Liver (tissue), 9 donors: ENCODE results near the gene MICOS13. TPM values are rescaled to one million over a fixed set of nuclear protein-coding genes. Genes with fewer than 3 reads are reported as not detected.
"Not testable (repeated sequence)": the region's sequence is repeated elsewhere in the genome, so short reads cannot be mapped to it uniquely, and the experiment has no call there.

Experiments
- DNase-seq: peaks from one replicate; pipeline ENCODE4 v3.0.0-alpha.2; 2017; ENCODE audit warnings: low spot score
- H3K27ac ChIP-seq, 2 donors: one replicate each; pipeline ENCODE4 v1.7.0; 2013; ENCODE audit warnings: inconsistent platforms in 2 of 2, low read length in 2 of 2, control low read depth in 1 of 2, low read depth in 1 of 2, mild to moderate bottlenecking in 1 of 2
- H3K27me3 ChIP-seq, 4 donors: one replicate each; pipeline versions ENCODE4 v1.6.1 to v1.7.0; 2013; ENCODE audit warnings: low read length in 3 of 4, inconsistent platforms in 1 of 4, mild to moderate bottlenecking in 1 of 4, moderate library complexity in 1 of 4; ENCODE audit not compliant: control insufficient read depth in 4 of 4, insufficient read depth in 4 of 4
- H3K36me3 ChIP-seq, 4 donors: one replicate each; pipeline versions ENCODE4 v1.6.1 to v1.7.0; 2013; ENCODE audit warnings: low read length in 3 of 4, mild to moderate bottlenecking in 3 of 4, low read depth in 1 of 4, moderate library complexity in 1 of 4; ENCODE audit not compliant: control insufficient read depth in 4 of 4, insufficient read depth in 3 of 4
- H3K4me1 ChIP-seq, 4 donors: one replicate each; pipeline versions ENCODE4 v1.6.1 to v1.7.0; 2013; ENCODE audit warnings: low read length in 3 of 4, mild to moderate bottlenecking in 3 of 4, moderate library complexity in 1 of 4; ENCODE audit not compliant: control insufficient read depth in 4 of 4, insufficient read depth in 4 of 4
- H3K4me3 ChIP-seq, 3 donors: one replicate each; pipeline versions ENCODE4 v1.6.1 to v1.7.0; 2013; ENCODE audit warnings: low read length in 3 of 3, control low read depth in 1 of 3, low read depth in 1 of 3, mild to moderate bottlenecking in 1 of 3
- H3K9ac ChIP-seq, 2 donors: one replicate each; pipeline ENCODE4 v1.7.0; 2013; ENCODE audit warnings: low read length in 2 of 2, mild to moderate bottlenecking in 2 of 2, moderate library complexity in 2 of 2, control low read depth in 1 of 2, low read depth in 1 of 2
- H3K9me3 ChIP-seq, 4 donors: one replicate each; pipeline versions ENCODE4 v1.6.1 to v1.7.0; 2013; ENCODE audit warnings: low read length in 3 of 4; ENCODE audit not compliant: control insufficient read depth in 4 of 4
- FOXA1 ChIP-seq: IDR thresholded peaks from 2 replicates; pipeline ENCODE4 v1.6.1; 2016; ENCODE audit warnings: antibody characterized with exemption
- FOXA2 ChIP-seq: IDR thresholded peaks from 2 replicates; pipeline ENCODE4 v1.6.1; 2016; ENCODE audit warnings: antibody characterized with exemption
- HNF4A ChIP-seq, 2 donors: conservative IDR thresholded peaks; 2 replicates each; pipeline ENCODE4 v1.6.1; 2016; ENCODE audit warnings: antibody characterized with exemption in 2 of 2, mild to moderate bottlenecking in 2 of 2
- HNF4G ChIP-seq: IDR thresholded peaks from 2 replicates; pipeline ENCODE4 v1.6.1; 2016; ENCODE audit warnings: antibody characterized with exemption
- JUND ChIP-seq, 2 donors: IDR thresholded peaks; 2 replicates each; pipeline ENCODE4 v1.6.1; 2016; ENCODE audit warnings: antibody characterized with exemption in 2 of 2
- NR2F2 ChIP-seq: IDR thresholded peaks from 2 replicates; pipeline ENCODE4 v1.6.1; 2016; ENCODE audit warnings: antibody characterized with exemption
- RAD21 ChIP-seq, 2 donors: IDR thresholded peaks; 2 replicates each; pipeline ENCODE4 v1.6.1; 2016; ENCODE audit warnings: antibody characterized with exemption in 2 of 2, mild to moderate bottlenecking in 2 of 2
- SP1 ChIP-seq: IDR thresholded peaks from 2 replicates; pipeline ENCODE4 v1.6.1; 2018; ENCODE audit warnings: antibody characterized with exemption, mild to moderate bottlenecking
- TAF1 ChIP-seq: conservative IDR thresholded peaks from 2 replicates; pipeline ENCODE4 v1.6.1; 2016; ENCODE audit warnings: antibody characterized with exemption, mild to moderate bottlenecking
- YY1 ChIP-seq: IDR thresholded peaks from 2 replicates; pipeline ENCODE4 v1.6.1; 2016; ENCODE audit warnings: antibody characterized with exemption, mild to moderate bottlenecking
- WGBS: extraction: QIAGEN DNeasy Blood & Tissue Kit; methylation state at CpG from one replicate; pipeline ENCODE4 v1.1.7; 2013; 5-methylcytosine and 5-hydroxymethylcytosine counted together
- polyA plus RNA-seq, 2 donors: library from polyadenylated mRNA; stranded (reverse) in 1 of 2; unstranded in 1 of 2; fragments of 200-250 nt in 1 of 2; fragments of >200 nt in 1 of 2; fragmentation: Nextera tagmentation in 1 of 2; extraction: Ambion mirVana in 1 of 2; gene quantifications; one replicate each; pipeline versions ENCODE4 v1.2.1 to v1.2.3, GENCODE V29; 2013 to 2015
- total RNA-seq, 2 donors: library from RNA; depleted of rRNA; stranded (reverse); fragments of >200 nt; gene quantifications; one replicate each; pipeline ENCODE4 v1.2.3, GENCODE V29; 2014
- TF ChIP-seq, protein P1 (sequence below): IDR thresholded peaks from 2 replicates; pipeline ENCODE4 v1.6.1; 2016; ENCODE audit warnings: antibody characterized with exemption, mild to moderate bottlenecking
- TF ChIP-seq, protein P2 (sequence below): fragments of 150-350 bp; IDR thresholded peaks from 2 replicates; pipeline ENCODE4 v1.5.1; 2017; ENCODE audit warnings: improper control_type of control experiment, low read depth, low read length; ENCODE audit not compliant: missing input control
- TF ChIP-seq, protein P3 (sequence below): IDR thresholded peaks from 2 replicates; pipeline ENCODE4 v1.6.1; 2016; ENCODE audit warnings: antibody characterized with exemption
- donor health status: healthy.
- donor health status: healthy.
- donor health status: healthy.
- donor health status: healthy.
- donor health status: healthy.

MICOS13 gene
- total and polyA plus RNA-seq, 4 donors, result 11.5 to 84.0 (median 30.8) TPM

DNA sequence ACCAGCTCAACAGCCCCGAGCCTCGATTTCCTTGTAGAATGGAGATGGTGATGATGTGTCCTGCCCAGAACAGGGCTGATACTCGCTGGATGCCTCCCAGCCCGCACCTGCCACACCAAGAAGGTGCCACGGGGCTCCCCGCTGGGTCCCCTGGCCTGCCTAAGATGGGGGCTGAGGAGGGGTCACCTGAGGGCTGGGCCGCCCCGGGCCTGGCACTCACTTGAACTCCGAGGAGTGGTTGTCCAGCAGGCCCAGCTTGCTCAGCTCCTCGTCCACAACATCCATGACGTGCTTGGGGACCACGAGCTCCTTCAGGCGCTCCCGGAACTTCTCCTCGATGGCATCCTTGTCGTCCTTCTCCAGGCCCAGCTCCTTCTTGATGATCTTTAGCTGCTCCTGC, 25.2 kb upstream of the MICOS13 start:
- H3K27ac ChIP-seq, result no peak overlapping the region
- H3K4me1 ChIP-seq, result no peaks in the 10 kb centered on the region
- no peaks in the 10 kb centered on the region for H3K27me3 ChIP-seq
- DNase-seq, result no peak
- peaks cover 25 to 59% (median 30%) of the 10 kb centered on the region in 4 donors for H3K36me3 ChIP-seq
- no peaks in the 10 kb centered on the region for H3K9me3 ChIP-seq
- no peak overlapping the region for H3K4me3 ChIP-seq
- WGBS, result 94% methylated on average over 16 of the region's 16 CpGs
- no peak overlapping the region for H3K9ac ChIP-seq
- TF ChIP-seq HNF4G (no peak), FOXA1 (no peak)
- TF ChIP-seq, protein P1, sequence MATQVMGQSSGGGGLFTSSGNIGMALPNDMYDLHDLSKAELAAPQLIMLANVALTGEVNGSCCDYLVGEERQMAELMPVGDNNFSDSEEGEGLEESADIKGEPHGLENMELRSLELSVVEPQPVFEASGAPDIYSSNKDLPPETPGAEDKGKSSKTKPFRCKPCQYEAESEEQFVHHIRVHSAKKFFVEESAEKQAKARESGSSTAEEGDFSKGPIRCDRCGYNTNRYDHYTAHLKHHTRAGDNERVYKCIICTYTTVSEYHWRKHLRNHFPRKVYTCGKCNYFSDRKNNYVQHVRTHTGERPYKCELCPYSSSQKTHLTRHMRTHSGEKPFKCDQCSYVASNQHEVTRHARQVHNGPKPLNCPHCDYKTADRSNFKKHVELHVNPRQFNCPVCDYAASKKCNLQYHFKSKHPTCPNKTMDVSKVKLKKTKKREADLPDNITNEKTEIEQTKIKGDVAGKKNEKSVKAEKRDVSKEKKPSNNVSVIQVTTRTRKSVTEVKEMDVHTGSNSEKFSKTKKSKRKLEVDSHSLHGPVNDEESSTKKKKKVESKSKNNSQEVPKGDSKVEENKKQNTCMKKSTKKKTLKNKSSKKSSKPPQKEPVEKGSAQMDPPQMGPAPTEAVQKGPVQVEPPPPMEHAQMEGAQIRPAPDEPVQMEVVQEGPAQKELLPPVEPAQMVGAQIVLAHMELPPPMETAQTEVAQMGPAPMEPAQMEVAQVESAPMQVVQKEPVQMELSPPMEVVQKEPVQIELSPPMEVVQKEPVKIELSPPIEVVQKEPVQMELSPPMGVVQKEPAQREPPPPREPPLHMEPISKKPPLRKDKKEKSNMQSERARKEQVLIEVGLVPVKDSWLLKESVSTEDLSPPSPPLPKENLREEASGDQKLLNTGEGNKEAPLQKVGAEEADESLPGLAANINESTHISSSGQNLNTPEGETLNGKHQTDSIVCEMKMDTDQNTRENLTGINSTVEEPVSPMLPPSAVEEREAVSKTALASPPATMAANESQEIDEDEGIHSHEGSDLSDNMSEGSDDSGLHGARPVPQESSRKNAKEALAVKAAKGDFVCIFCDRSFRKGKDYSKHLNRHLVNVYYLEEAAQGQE, result no peak

DNA sequence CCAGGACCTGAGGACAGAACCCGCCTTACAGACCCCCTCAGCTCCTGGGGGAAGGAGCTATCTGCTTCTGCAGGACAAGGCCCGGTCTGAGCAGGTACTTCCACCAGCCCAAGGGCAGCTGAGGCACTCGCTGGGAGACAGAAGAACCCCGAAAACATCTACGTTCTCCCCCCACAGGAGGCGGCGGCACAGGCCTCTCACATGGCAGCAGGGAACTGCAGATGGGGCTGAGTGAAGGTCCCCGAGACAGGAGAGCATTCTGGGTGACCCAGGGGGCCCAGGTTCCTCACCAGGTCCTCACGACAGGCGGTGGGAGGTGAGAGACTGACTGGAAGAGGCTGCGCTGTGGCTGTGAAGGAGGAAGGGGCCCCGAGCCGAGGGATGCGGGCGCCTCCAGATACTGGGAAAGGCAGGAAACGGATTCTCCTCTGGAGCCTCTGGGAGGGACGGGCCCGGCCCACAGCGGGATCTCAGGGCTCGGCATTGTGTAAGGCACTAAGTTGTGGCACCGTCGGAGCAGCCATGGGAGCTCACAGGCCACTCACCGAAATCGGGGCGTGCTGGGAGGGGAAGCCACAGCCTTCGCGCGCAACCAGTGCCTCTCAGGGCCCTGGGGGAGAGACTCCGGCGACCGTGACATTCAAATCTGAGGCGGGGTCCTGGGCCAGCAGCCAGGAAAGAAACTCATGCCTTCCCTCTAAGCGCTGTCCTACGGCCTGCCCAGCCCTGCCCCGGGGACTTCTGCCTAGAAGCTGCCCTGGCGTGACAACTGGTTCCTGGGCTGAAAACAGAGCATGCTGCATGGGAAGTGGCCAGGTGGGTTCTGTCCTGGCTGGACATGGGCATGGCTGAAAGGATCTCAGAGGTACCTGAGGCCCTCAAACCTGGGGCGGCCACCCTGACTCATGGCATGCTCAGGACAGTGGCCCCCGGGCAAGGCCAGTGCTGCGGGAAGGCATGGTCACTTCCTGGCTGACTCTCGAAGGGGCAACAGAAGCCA, 23.8 kb upstream of the MICOS13 start:
- Histone ChIP-seq H3K27ac (no peak overlapping the region), H3K27me3 (no peaks in the 10 kb centered on the region), H3K9ac (no peak overlapping the region), H3K4me3 (no peak overlapping the region), H3K36me3 (peaks cover 22 to 57% (median 31%) of the 10 kb centered on the region in 4 donors), H3K4me1 (no peaks in the 10 kb centered on the region), H3K9me3 (no peaks in the 10 kb centered on the region)
- 97% methylated on average over 40 of the region's 40 CpGs for WGBS
- TF ChIP-seq YY1 (no peak), JUND (IDR thresholded peaks at IDR 0.05) (no peak)
- no peak for DNase-seq

DNA sequence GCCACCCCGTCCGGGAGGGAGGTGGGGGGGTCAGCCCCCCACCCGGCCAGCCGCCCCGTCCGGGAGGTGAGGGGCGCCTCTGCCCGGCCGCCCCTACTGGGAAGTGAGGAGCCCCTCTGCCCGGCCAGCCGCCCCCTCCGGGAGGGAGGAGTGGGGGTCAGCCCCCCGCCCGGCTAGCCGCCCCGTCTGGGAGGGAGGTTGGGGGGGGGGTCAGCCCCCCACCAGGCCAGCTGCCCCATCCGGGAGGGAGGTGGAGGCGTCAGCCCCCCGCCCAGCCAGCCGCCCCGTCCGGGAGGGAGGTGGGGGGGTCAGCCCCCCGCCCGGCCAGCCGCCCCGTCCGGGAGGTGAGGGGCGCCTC, 21.7 kb upstream of the MICOS13 start:
- not testable (repeated sequence) for H3K4me3 ChIP-seq, H3K9ac ChIP-seq, H3K9me3 ChIP-seq, H3K4me1 ChIP-seq, H3K27me3 ChIP-seq, H3K27ac ChIP-seq, DNase-seq
- H3K36me3 ChIP-seq, result peaks cover 24 to 57% (median 31%) of the 10 kb centered on the region in 4 donors
- 97% methylated on average over 24 of the region's 28 CpGs for WGBS

DNA sequence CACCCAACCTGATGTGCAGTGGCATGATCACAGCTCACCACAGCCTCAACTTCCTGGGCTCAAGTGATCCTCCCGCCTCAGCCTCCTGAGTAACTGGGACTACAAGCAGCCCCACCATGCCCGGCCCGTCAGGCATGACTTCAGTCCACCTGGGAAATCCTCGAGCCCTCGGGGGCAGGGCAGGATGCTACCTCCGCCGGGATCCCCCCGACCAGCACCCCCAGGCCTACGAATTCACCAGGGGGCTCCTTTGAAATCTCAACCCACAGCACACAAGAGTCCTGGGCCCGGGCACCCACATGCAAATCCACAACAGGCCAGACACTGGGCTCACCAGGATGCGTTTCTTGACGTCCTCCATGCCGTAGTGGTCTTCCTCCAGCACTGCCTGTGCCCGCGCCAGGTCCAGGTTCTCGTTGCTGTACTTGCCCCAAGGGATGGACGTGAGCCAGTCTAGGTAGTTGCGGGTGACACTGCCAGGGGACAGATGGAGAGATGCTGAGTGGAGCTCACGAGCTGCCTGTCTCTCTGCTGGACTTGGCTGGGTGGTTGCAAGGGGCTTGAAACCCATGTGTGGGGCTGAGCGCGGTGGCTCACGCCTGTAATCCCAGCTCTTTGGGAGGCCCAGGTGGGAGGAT, 20.3 kb upstream of the MICOS13 start:
- Histone ChIP-seq H3K9ac (no peak overlapping the region), H3K36me3 (peaks cover 16 to 55% (median 25%) of the 10 kb centered on the region in 4 donors), H3K4me1 (no peaks in the 10 kb centered on the region), H3K4me3 (no peak overlapping the region), H3K27ac (no peak overlapping the region), H3K9me3 (no peaks in the 10 kb centered on the region), H3K27me3 (no peaks in the 10 kb centered on the region)
- peak; percentile 29 for DNase-seq
- 98% methylated on average over 22 of the region's 22 CpGs for WGBS
- TF ChIP-seq RAD21 (IDR thresholded peaks at IDR 0.05), result no peak
- no peak for TF ChIP-seq FOXA1
- no peak for TF ChIP-seq HNF4A (conservative IDR thresholded peaks at IDR 0.05)
- no peak for TF ChIP-seq YY1
- TF ChIP-seq, protein P2, sequence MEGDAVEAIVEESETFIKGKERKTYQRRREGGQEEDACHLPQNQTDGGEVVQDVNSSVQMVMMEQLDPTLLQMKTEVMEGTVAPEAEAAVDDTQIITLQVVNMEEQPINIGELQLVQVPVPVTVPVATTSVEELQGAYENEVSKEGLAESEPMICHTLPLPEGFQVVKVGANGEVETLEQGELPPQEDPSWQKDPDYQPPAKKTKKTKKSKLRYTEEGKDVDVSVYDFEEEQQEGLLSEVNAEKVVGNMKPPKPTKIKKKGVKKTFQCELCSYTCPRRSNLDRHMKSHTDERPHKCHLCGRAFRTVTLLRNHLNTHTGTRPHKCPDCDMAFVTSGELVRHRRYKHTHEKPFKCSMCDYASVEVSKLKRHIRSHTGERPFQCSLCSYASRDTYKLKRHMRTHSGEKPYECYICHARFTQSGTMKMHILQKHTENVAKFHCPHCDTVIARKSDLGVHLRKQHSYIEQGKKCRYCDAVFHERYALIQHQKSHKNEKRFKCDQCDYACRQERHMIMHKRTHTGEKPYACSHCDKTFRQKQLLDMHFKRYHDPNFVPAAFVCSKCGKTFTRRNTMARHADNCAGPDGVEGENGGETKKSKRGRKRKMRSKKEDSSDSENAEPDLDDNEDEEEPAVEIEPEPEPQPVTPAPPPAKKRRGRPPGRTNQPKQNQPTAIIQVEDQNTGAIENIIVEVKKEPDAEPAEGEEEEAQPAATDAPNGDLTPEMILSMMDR, result no peak
- no peak for TF ChIP-seq SP1
- no peak for TF ChIP-seq FOXA2
- TF ChIP-seq, protein P3, sequence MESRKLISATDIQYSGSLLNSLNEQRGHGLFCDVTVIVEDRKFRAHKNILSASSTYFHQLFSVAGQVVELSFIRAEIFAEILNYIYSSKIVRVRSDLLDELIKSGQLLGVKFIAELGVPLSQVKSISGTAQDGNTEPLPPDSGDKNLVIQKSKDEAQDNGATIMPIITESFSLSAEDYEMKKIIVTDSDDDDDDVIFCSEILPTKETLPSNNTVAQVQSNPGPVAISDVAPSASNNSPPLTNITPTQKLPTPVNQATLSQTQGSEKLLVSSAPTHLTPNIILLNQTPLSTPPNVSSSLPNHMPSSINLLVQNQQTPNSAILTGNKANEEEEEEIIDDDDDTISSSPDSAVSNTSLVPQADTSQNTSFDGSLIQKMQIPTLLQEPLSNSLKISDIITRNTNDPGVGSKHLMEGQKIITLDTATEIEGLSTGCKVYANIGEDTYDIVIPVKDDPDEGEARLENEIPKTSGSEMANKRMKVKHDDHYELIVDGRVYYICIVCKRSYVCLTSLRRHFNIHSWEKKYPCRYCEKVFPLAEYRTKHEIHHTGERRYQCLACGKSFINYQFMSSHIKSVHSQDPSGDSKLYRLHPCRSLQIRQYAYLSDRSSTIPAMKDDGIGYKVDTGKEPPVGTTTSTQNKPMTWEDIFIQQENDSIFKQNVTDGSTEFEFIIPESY, result no peak
- no peak for TF ChIP-seq NR2F2
- TF ChIP-seq JUND (IDR thresholded peaks at IDR 0.05), result no peak
- no peak for TF ChIP-seq TAF1
- no peak for TF ChIP-seq HNF4G
